Measurements from ENCODE around the gene EMILIN2.
"Not testable (repeated sequence)": the region's sequence is repeated elsewhere in the genome, so short reads cannot be mapped to it uniquely, and the experiment has no call there.

EMILIN2 gene

GRCh38 chr18:2846636-2847316 is at the start of gene EMILIN2:
Gene EMILIN2 (plus strand): TSS chr18:2847006. CDS start chr18:2847189, 183 bp downstream.
- peak; percentile 37 for DNase-seq (ENCODE audit: low read depth)
- TF ChIP-seq CTCF (conservative IDR thresholded peaks at IDR 0.05; ENCODE audit: control insufficient read depth, insufficient read depth, low read depth, low read length) = no peak
- H3K4me3 ChIP-seq (ENCODE audit: control insufficient read depth, low read depth, low read length) = peak within 1 kb of the TSS; percentile 51

- no peak for TF ChIP-seq CTCF (conservative IDR thresholded peaks at IDR 0.05; ENCODE audit: control insufficient read depth, insufficient read depth, low read depth, low read length)
- DNase-seq (ENCODE audit: low read depth) = no peak
These were observed 48.9 kb upstream of the EMILIN2 start for GRCh38 chr18:2797951-2798350.

GRCh38 chr18:2799369-2799768 is 47.4 kb upstream of the EMILIN2 start:
- no peak for TF ChIP-seq CTCF (conservative IDR thresholded peaks at IDR 0.05; ENCODE audit: control insufficient read depth, insufficient read depth, low read depth, low read length)
- DNase-seq (ENCODE audit: low read depth) = no peak
- H3K4me3 ChIP-seq (ENCODE audit: control insufficient read depth, low read depth, low read length) = no peak overlapping the region

More at GRCh38 chr18:2797951-2798350, 48.9 kb upstream of the EMILIN2 start:
- H3K4me3 ChIP-seq (ENCODE audit: control insufficient read depth, low read depth, low read length) = no peak overlapping the region

GRCh38 chr18:2805970-2806943 is 40.5 kb upstream of the EMILIN2 start:
- H3K4me3 ChIP-seq (ENCODE audit: control insufficient read depth, low read depth, low read length) = no peak overlapping the region
- TF ChIP-seq CTCF (conservative IDR thresholded peaks at IDR 0.05; ENCODE audit: control insufficient read depth, insufficient read depth, low read depth, low read length) = no peak
- DNase-seq (ENCODE audit: low read depth) = peak; percentile 49

- DNase-seq (ENCODE audit: low read depth); H3K4me3 ChIP-seq (ENCODE audit: control insufficient read depth, low read depth, low read length): not testable (repeated sequence)
These were observed 38.2 kb upstream of the EMILIN2 start for GRCh38 chr18:2808640-2809039.

GRCh38 chr18:2809666-2810183 is 37.1 kb upstream of the EMILIN2 start:
- DNase-seq (ENCODE audit: low read depth); H3K4me3 ChIP-seq (ENCODE audit: control insufficient read depth, low read depth, low read length): not testable (repeated sequence)

- TF ChIP-seq CTCF (conservative IDR thresholded peaks at IDR 0.05; ENCODE audit: control insufficient read depth, insufficient read depth, low read depth, low read length) = no peak
- H3K4me3 ChIP-seq (ENCODE audit: control insufficient read depth, low read depth, low read length) = no peak overlapping the region
- DNase-seq (ENCODE audit: low read depth) = no peak
These were observed 35.4 kb upstream of the EMILIN2 start for GRCh38 chr18:2811416-2811815.
